K562 (cell line): ENCODE results near the gene TEX54. TPM values are rescaled to one million over a fixed set of nuclear protein-coding genes. Genes with fewer than 3 reads are reported as not detected.

Experiments
- ATF4 ChIP-seq: fragments of 450-650 bp; formaldehyde crosslinking; IDR thresholded peaks from 2 replicates; pipeline ENCODE4 v1.4.0; 2022; ENCODE audit warnings: mild to moderate bottlenecking, moderate library complexity
- DMBX1 ChIP-seq: fragments of 250-450 bp; sonication (Bioruptor Pico); IDR thresholded peaks from 2 replicates; pipeline ENCODE4 v1.8.0; 2022; ENCODE audit warnings: inconsistent platforms, mild to moderate bottlenecking, moderate library complexity, borderline replicate concordance
- ETV5 ChIP-seq: sonication (generic); formaldehyde crosslinking; IDR thresholded peaks from 2 replicates; pipeline ENCODE4 v1.4.0; 2020; ENCODE audit warnings: low read depth, mild to moderate bottlenecking, missing genetic modification reagents
- GATAD2B ChIP-seq: fragments of 450-650 bp; IDR thresholded peaks from 2 replicates; pipeline ENCODE4 v1.6.1; 2017; ENCODE audit warnings: mild to moderate bottlenecking, borderline replicate concordance
- GTF2A2 ChIP-seq: IDR thresholded peaks from 2 replicates; pipeline ENCODE4 v1.6.1; 2016; ENCODE audit warnings: mild to moderate bottlenecking, missing genetic modification characterization, missing compliant biosample characterization
- HMGXB4 ChIP-seq: sonication (generic); formaldehyde crosslinking; IDR thresholded peaks from 2 replicates; pipeline ENCODE4 v1.8.1; 2023; ENCODE audit warnings: mild to moderate bottlenecking, missing genetic modification reagents
- IRF1 ChIP-seq: sonication (generic); formaldehyde crosslinking; IDR thresholded peaks from 2 replicates; pipeline ENCODE4 v1.8.0; 2022; ENCODE audit warnings: missing genetic modification reagents, mild to moderate bottlenecking, borderline replicate concordance
- KAT8 ChIP-seq: fragments of 450-650 bp; IDR thresholded peaks from 2 replicates; pipeline ENCODE4 v1.6.1; 2016; ENCODE audit warnings: low read depth, mild to moderate bottlenecking
- LCOR ChIP-seq: sonication (generic); formaldehyde crosslinking; IDR thresholded peaks from 2 replicates; pipeline ENCODE4 v1.8.0; 2022; ENCODE audit warnings: mild to moderate bottlenecking, missing genetic modification reagents
- POLR2AphosphoS5 ChIP-seq: IDR thresholded peaks from 2 replicates; pipeline ENCODE4 v1.6.1; 2011; ENCODE audit warnings: mild to moderate bottlenecking, low read depth, low read length, moderate library complexity; ENCODE audit not compliant: control insufficient read depth, insufficient read depth
- POLR3A ChIP-seq: IDR thresholded peaks from 2 replicates; pipeline ENCODE4 v1.6.1; 2011; ENCODE audit warnings: borderline replicate concordance, mild to moderate bottlenecking, moderate library complexity; ENCODE audit not compliant: insufficient read length, insufficient read depth; ENCODE audit errors: extremely low read depth
- SIN3B ChIP-seq: fragments of 450-650 bp; IDR thresholded peaks from 2 replicates; pipeline ENCODE4 v1.6.1; 2017; ENCODE audit warnings: low read depth, mild to moderate bottlenecking, moderate library complexity
- SRSF9 ChIP-seq: fragments of 200-400 bp; formaldehyde crosslinking; IDR thresholded peaks from 2 replicates; pipeline ENCODE4 v1.6.1; 2017; ENCODE audit warnings: low read depth, low read length, borderline replicate concordance
- ZBTB17 ChIP-seq: fragments of 450-650 bp; formaldehyde crosslinking; IDR thresholded peaks from 2 replicates; pipeline ENCODE4 v1.4.0; 2020; ENCODE audit warnings: mild to moderate bottlenecking
- ZEB2 ChIP-seq: fragments of 450-650 bp; IDR thresholded peaks from 2 replicates; pipeline ENCODE4 v1.6.1; 2016
- ZNF12 ChIP-seq: sonication (generic); formaldehyde crosslinking; IDR thresholded peaks from 2 replicates; pipeline ENCODE4 v1.4.0; 2020; ENCODE audit warnings: mild to moderate bottlenecking, missing genetic modification reagents
- ZNF274 ChIP-seq: IDR thresholded peaks from 2 replicates; pipeline ENCODE4 v1.6.1; 2011; ENCODE audit warnings: low read depth, mild to moderate bottlenecking, low read length, moderate library complexity, borderline replicate concordance
- ZNF639 ChIP-seq, 2 experiments: fragments of 200-800 bp in 1 of 2; sonication (Bioruptor generic) in 1 of 2; sonication (generic) in 1 of 2; formaldehyde crosslinking in 1 of 2; IDR thresholded peaks in 1 of 2; conservative IDR thresholded peaks in 1 of 2; 2 replicates each; pipeline versions ENCODE4 v1.5.0 to v1.6.1; 2016 to 2020; ENCODE audit warnings: missing compliant biosample characterization in 1 of 2, missing genetic modification characterization in 1 of 2, missing genetic modification reagents in 1 of 2
- polyA plus RNA-seq, 8 experiments: library from polyadenylated mRNA; depleted of rRNA in 4 of 8; stranded (reverse) in 5 of 8; unstranded in 3 of 8; fragments of >200 nt; fragmentation: Nextera tagmentation in 2 of 8; fragmentation: Illumina TruSeq in 1 of 8; extraction: Ambion mirVana in 2 of 8; extraction: Trizol in 1 of 8; gene quantifications; 2 replicates each; pipeline versions ENCODE4 v1.2.1 to v1.2.3, GENCODE V29; 2011 to 2014; ENCODE audit warnings: inconsistent platforms in 1 of 8, missing spikeins in 1 of 8
- total RNA-seq, 7 experiments: library from RNA; depleted of rRNA in 6 of 7; stranded (reverse); fragments of >200 nt in 6 of 7; fragmentation: Illumina TruSeq in 2 of 7; extraction: Trizol in 2 of 7; gene quantifications; 2 replicates each; pipeline versions ENCODE4 v1.2.1 to v1.2.3, GENCODE V29; 2011 to 2021; ENCODE audit warnings: low replicate concordance in 1 of 7
- TF ChIP-seq, protein P1 (sequence below): IDR thresholded peaks from 2 replicates; pipeline ENCODE4 v1.6.1; 2011; ENCODE audit not compliant: insufficient read length; ENCODE audit errors: extremely low read depth

The TEX54 gene
- total and polyA plus RNA-seq, 9 of the 15 experiments (the other 6 are each of a cell fraction or from before 2014, with no cell fraction given), result not detected

DNA sequence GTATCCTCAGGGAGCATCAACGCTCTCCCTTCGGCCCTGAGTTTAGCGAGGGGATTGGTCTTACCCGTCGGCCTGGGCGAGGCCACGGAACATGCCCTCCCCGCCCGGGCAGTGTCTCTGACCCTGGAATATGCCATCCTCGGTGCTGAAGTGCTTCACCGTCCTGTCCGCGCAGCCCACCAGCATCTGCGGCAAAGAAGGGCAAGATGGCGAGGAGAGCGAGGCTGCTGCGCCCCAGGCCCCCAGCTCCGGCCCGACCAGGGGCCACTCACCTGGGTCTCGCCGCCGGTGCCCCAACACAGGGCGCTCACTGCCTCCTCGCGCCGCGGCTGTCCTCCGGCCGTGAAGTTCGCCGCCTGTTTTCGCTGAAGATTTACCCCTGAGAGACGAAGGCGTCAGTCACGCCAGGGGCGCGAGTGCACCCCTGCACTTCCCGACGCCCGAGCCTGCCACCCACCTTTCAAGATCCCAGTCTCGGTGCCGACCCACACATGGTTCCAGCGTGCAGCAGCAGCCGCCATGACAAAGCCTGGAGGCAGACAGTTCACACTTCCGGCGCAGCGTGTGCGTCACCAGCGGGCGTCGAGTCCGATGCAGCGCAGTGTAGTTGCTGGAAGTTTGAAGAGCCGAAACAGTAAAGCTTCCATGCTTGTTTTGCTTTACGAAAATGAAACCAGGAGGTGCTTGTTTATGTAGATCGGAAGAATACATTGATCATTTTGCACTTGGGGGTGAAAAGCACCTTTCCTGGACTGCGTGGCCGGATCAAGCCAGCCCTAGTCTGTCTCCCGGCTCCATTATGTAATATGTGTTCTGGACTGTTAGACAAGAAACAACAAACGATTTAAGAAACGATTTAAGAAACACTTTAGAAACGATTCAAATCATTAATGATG is 6.7 kb upstream of the TEX54 start, which contains the start of gene WDR74 (continued):
- TF ChIP-seq GATAD2B (no peak), ZEB2 (no peak), ZNF274 (no peak), DMBX1 (no peak), ZNF639 (CRISPR knock-in tag; conservative IDR thresholded peaks at IDR 0.05 in 1 of 2, IDR thresholded peaks at IDR 0.05 in 1 of 2) (no peak; a peak in 1 of 4 replicates), LCOR (peak; percentile 48; the same call in 1 of the 2 replicates), ZBTB17 (no peak), HMGXB4 (CRISPR knock-in tag) (no peak), ETV5 (CRISPR knock-in tag) (0 out of 2 replicates have a peak, but pooled peaks have one; percentile 55), GTF2A2 (tag) (no peak), ATF4 (CRISPR knock-in tag) (0 out of 2 replicates have a peak, but pooled peaks have one; percentile 15), IRF1 (CRISPR knock-in tag) (no peak), KAT8 (no peak), ZNF12 (CRISPR knock-in tag) (no peak), SIN3B (peak; percentile 97), SRSF9 (no peak), POLR2AphosphoS5 (peak; percentile 86), POLR3A (no peak)
- TF ChIP-seq, protein P1, sequence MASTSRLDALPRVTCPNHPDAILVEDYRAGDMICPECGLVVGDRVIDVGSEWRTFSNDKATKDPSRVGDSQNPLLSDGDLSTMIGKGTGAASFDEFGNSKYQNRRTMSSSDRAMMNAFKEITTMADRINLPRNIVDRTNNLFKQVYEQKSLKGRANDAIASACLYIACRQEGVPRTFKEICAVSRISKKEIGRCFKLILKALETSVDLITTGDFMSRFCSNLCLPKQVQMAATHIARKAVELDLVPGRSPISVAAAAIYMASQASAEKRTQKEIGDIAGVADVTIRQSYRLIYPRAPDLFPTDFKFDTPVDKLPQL, result no peak
